ENCODE data around the gene CAP2.
A peak's percentile ranks its signal among the peaks of the same experiment; 100 is the strongest.

Gene CAP2

DNA sequence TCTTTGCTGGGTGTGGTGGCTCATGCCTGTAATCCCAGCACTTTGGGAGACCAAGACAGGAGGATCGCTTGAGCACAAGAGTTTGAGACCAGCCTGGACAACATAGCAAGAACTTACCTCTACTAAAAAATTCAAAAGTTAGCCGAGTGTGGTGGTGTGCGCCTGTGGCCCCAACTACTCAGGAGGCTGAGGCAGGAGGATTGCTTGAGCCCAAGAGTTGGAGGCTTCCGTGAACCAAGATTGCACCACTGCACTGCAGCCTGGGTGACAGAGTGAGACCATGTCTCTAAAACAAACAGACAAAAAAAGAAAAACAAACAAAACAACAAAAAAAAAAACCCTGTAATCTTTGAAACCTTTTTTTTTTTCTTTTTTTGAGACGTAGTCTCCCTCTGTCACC is 67.5 kb downstream of the CAP2 start:
- no peak overlapping the region for H3K4me3 ChIP-seq (ENCODE audit: control insufficient read depth, low read depth, low read length)
- TF ChIP-seq, protein P1, sequence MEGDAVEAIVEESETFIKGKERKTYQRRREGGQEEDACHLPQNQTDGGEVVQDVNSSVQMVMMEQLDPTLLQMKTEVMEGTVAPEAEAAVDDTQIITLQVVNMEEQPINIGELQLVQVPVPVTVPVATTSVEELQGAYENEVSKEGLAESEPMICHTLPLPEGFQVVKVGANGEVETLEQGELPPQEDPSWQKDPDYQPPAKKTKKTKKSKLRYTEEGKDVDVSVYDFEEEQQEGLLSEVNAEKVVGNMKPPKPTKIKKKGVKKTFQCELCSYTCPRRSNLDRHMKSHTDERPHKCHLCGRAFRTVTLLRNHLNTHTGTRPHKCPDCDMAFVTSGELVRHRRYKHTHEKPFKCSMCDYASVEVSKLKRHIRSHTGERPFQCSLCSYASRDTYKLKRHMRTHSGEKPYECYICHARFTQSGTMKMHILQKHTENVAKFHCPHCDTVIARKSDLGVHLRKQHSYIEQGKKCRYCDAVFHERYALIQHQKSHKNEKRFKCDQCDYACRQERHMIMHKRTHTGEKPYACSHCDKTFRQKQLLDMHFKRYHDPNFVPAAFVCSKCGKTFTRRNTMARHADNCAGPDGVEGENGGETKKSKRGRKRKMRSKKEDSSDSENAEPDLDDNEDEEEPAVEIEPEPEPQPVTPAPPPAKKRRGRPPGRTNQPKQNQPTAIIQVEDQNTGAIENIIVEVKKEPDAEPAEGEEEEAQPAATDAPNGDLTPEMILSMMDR (IDR thresholded peaks at IDR 0.05; ENCODE audit: control insufficient read depth, insufficient read depth, low read depth, low read length, missing control alignments) = no peak
- no peak for DNase-seq (ENCODE audit: low read depth)

DNA sequence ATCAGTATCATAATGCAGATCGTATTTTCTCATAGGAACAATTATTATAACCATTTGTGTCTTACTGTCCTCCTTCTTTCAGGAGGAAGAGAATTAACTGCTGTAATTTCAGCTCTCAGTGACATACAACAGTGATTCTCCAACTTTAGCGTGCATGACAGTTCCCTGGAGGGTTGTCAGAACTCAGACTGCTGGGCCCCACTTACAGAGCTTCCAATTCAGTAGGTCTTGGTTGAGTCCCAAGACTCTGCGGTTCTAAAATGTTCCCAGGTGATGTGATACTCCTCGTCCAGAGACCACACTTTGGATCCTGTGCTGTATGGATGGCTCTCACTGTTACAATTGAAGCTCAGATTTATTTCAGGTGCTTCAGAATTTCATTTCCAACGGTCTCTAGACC is 72.8 kb downstream of the CAP2 start:
- H3K4me3 ChIP-seq (ENCODE audit: control insufficient read depth, low read depth, low read length) = no peak overlapping the region
- no peak for DNase-seq (ENCODE audit: low read depth)
- TF ChIP-seq, protein P1 (IDR thresholded peaks at IDR 0.05; ENCODE audit: control insufficient read depth, insufficient read depth, low read depth, low read length, missing control alignments) = no peak

DNA sequence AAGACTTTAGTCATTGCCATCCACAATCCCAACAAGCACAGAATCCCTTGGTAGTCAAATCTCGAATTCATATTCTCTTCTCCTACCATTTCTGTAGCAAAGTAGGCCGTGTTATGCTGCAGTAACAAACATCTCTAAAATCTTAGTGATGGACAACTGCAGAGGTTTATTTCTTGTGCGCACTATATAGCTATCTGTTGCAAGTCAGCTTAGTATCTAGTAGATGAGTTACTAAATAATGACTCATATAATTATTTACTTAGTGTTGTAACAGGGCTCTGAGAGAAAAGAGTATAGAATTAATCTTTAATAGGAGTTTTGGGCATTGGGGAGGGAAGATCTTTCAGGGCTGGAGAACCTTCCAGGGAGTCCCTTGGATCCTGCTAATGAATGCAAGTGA is 73.3 kb downstream of the CAP2 start:
- DNase-seq (ENCODE audit: low read depth) = no peak
- no peak overlapping the region for H3K4me3 ChIP-seq (ENCODE audit: control insufficient read depth, low read depth, low read length)
- TF ChIP-seq, protein P1 (IDR thresholded peaks at IDR 0.05; ENCODE audit: control insufficient read depth, insufficient read depth, low read depth, low read length, missing control alignments) = no peak

DNA sequence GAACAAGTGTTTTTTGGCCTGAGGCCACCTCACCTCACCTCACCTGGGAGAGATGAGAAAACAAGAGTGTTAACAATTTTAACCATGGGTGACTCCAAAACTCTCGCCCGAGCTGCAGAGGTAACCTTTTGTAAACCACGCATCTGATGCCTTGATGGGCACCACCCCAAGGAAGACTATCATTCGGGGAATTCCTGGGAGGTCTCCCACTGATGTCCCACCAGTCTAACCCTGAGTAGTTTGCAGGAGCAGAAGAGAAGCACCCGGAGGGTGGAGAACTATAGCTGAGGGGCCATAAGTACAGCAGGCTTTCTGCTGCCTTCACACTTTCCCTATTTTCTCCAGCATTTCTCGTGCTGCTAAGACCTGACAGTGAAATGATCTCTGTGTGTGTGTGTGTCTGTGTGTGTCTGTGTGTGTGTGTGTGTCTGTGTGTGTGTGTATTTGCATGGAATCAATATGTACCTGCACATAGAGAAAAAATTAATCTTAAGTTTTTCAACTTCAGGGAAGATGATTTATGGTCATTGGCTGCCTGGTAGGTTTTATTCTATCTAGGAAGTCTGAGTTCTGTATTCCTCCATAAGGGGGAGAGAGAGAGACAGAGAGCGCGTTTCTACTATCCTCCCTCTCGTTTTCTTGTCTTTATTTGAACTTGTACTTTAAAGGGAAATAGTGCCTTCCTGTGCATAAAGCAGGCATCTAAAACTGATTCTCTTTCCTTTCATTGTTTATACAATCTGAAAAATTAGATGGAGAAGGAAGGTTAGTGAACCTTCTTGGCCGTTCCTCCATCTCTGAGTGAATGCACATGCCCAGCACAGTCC is 75.8 kb downstream of the CAP2 start:
- TF ChIP-seq, protein P1 (IDR thresholded peaks at IDR 0.05; ENCODE audit: control insufficient read depth, insufficient read depth, low read depth, low read length, missing control alignments) = peak; percentile 14
- DNase-seq (ENCODE audit: low read depth) = no peak
- no peak overlapping the region for H3K4me3 ChIP-seq (ENCODE audit: control insufficient read depth, low read depth, low read length)

DNA sequence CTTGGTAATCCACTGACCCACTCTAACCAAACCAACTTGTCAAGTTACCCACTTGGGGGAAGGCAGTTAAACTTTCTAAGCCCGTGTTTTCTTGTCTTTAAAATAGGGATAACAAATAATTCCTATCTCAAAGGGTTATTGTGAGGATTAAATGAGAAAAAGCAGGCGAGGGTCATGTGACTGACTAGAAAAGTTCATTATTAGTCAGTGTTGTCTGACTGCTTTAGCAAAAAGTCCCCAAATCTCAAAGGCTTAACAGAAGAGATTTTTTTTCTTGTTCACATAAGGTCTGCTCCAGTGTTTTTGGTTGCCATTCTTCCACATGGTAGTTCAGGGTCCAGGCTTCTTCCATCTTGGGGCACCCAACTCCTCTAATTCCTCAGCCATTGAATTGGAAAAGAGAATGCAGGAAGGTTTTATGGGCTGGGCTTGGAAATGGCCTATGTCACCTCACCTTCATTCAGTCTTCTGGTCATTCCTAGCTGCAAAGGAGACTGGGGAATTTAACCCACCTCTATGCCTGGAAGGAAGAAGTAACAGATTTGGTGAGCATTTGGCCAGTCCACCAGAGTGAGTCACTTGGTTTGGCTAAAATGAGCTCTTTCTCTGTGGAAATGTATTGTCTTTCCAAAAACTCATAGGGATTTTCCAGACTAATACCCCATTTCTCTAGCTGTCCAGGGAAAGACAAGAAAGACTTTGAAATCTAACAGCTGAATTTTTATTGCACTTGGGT is 77.0 kb downstream of the CAP2 start:
- no peak for DNase-seq (ENCODE audit: low read depth)
- H3K4me3 ChIP-seq (ENCODE audit: control insufficient read depth, low read depth, low read length) = no peak overlapping the region
- TF ChIP-seq, protein P1 (IDR thresholded peaks at IDR 0.05; ENCODE audit: control insufficient read depth, insufficient read depth, low read depth, low read length, missing control alignments) = no peak

DNA sequence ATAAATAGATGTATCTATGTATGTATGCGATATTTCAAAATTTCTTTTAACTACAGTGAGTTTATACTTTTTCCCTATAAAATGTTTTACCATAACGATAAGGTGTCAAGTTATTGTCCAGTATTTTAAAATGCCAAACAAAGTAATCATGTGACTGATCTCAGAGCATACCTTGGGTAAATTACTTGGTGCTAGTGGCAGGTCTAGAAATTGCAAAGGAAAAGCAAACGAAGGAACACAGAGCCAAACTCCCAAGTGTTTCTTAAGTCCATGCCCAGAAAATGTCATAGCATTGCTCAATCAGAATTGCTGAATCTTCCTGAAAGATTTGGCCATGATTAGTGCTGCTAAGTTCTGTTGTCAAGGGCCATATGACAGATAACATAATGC is 77.5 kb downstream of the CAP2 start:
- TF ChIP-seq, protein P1 (IDR thresholded peaks at IDR 0.05; ENCODE audit: control insufficient read depth, insufficient read depth, low read depth, low read length, missing control alignments) = no peak
- DNase-seq (ENCODE audit: low read depth) = peak; percentile 90
- no peak overlapping the region for H3K4me3 ChIP-seq (ENCODE audit: control insufficient read depth, low read depth, low read length)
